Measurements from ENCODE around the gene AKAIN1.

AKAIN1 gene

DNA sequence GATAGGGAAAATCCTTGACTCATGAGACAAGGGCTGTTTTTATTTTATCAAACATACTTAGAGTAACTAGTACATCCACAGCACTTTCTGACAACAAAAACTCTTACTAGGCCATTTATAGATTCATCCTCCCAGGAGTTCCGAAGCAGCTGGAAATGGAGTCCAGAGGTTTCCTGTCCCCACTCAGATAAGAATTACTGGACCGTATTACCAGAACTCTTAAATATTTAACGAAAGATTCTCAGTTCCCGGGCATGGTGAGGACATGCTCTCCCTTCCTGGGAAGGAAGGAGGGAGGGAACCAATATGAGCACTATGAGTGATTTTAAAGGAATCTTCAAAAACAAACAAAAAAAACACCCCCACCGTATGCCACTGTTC lies 41.2 kb downstream of the AKAIN1 start:
- TF ChIP-seq, protein P1, sequence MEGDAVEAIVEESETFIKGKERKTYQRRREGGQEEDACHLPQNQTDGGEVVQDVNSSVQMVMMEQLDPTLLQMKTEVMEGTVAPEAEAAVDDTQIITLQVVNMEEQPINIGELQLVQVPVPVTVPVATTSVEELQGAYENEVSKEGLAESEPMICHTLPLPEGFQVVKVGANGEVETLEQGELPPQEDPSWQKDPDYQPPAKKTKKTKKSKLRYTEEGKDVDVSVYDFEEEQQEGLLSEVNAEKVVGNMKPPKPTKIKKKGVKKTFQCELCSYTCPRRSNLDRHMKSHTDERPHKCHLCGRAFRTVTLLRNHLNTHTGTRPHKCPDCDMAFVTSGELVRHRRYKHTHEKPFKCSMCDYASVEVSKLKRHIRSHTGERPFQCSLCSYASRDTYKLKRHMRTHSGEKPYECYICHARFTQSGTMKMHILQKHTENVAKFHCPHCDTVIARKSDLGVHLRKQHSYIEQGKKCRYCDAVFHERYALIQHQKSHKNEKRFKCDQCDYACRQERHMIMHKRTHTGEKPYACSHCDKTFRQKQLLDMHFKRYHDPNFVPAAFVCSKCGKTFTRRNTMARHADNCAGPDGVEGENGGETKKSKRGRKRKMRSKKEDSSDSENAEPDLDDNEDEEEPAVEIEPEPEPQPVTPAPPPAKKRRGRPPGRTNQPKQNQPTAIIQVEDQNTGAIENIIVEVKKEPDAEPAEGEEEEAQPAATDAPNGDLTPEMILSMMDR (IDR thresholded peaks at IDR 0.05; ENCODE audit: low read depth, low read length, missing control alignments): no peak
- in situ Hi-C loops (cut with HindIII; ENCODE audit: low sequenced_read_pairs): no loop called here
- DNase-seq (ENCODE audit: low read depth): no peak
- no peak overlapping the region for H3K4me3 ChIP-seq (ENCODE audit: low read depth, low read length)

- no peak overlapping the region for H3K4me3 ChIP-seq (ENCODE audit: low read depth, low read length)
- no peak for DNase-seq (ENCODE audit: low read depth)
- in situ Hi-C loops (cut with HindIII; ENCODE audit: low sequenced_read_pairs): no loop called here
- TF ChIP-seq, protein P1 (IDR thresholded peaks at IDR 0.05; ENCODE audit: low read depth, low read length, missing control alignments): no peak
Observed at GRCh38 chr18:5155218-5155906, 41.7 kb downstream of the AKAIN1 start.

- TF ChIP-seq, protein P1 (IDR thresholded peaks at IDR 0.05; ENCODE audit: low read depth, low read length, missing control alignments): no peak
- no peak overlapping the region for H3K4me3 ChIP-seq (ENCODE audit: low read depth, low read length)
- DNase-seq (ENCODE audit: low read depth): no peak
- in situ Hi-C loops (cut with HindIII; ENCODE audit: low sequenced_read_pairs): no loop called here
Observed at GRCh38 chr18:5152343-5153020, 44.6 kb downstream of the AKAIN1 start.

DNA sequence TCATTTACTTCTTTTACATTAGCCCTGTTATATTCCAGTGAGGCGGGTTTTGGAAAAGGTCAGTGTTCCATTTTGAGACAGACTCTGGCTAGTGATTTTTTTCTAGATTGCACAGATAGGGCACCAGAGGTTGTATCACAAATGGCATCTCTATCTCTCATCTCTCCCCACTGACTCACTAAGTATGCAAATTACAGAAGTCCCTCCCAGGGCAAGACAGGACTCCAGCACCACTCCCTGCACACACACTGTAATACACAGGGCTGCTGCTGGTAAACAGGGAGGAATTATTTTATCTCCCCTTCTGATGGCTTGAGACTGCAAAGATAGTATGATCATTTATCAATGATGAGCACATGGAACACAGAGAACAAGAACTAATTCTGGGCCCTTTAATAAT lies 46.2 kb downstream of the AKAIN1 start:
- TF ChIP-seq, protein P1 (IDR thresholded peaks at IDR 0.05; ENCODE audit: low read depth, low read length, missing control alignments): no peak
- in situ Hi-C loops (cut with HindIII; ENCODE audit: low sequenced_read_pairs): no loop called here
- no peak overlapping the region for H3K4me3 ChIP-seq (ENCODE audit: low read depth, low read length)
- no peak for DNase-seq (ENCODE audit: low read depth)

GRCh38 chr18:5146093-5146492 lies 51.0 kb downstream of the AKAIN1 start:
- TF ChIP-seq, protein P1 (IDR thresholded peaks at IDR 0.05; ENCODE audit: low read depth, low read length, missing control alignments): no peak
- H3K4me3 ChIP-seq (ENCODE audit: low read depth, low read length): no peak overlapping the region
- in situ Hi-C loops (cut with HindIII; ENCODE audit: low sequenced_read_pairs): no loop called here
- DNase-seq (ENCODE audit: low read depth): no peak

GRCh38 chr18:5145168-5145825 lies 51.8 kb downstream of the AKAIN1 start:
- no peak for DNase-seq (ENCODE audit: low read depth)
- TF ChIP-seq, protein P1 (IDR thresholded peaks at IDR 0.05; ENCODE audit: low read depth, low read length, missing control alignments): no peak
- in situ Hi-C loops (cut with HindIII; ENCODE audit: low sequenced_read_pairs): no loop called here
- H3K4me3 ChIP-seq (ENCODE audit: low read depth, low read length): no peak overlapping the region

Measured in astrocyte of the cerebellum (primary cell).